ENCODE results near the gene GRIA3.

The GRIA3 gene

DNA sequence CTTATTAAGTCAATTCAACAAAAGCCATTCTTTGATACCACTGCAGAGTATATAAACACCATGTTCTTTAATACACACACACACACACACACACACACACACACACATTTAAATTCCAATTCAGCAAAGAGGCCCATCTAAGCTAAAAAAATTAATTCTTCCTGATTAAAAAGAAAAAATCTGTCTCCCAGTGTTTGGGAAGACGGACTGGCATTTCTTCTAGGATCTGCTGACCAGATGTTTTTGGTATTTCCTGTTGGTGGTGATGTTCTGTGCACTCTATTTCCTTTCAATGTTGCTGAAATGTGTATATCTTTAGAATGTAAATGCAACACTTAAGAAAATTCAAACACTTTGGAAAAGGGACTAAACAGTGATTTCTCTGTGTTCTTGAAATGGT is 304.9 kb downstream of the GRIA3 start:
- in situ Hi-C loops (cut with MboI; ENCODE audit: low pct_unique_long_range_greater_than_20kb, low sequenced_read_pairs, unreplicated experiment), result no loop called here
- TF ChIP-seq CTCF (IDR thresholded peaks at IDR 0.05; ENCODE audit: extremely low read depth, insufficient read depth, missing control alignments), result no peak
- no peak for DNase-seq (ENCODE audit: low spot score)

DNA sequence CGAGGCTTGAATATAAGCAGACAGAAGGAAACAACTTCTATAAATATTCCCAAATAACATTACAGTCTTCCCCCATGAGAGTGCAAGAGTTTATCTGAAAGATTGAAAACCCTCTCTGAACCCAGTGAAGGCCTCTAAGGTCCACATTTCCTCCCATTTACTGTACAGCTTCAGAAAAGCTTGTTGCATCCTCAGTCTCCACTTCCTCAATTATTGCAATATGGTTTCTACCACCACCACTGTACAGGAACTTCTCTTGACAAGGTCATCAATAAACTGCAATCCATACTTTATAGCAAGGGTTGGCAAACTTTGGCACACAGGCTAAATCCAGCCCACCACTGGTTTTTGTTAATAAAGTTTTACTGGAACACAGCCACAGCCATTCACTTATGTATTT is 309.8 kb downstream of the GRIA3 start:
- in situ Hi-C loops (cut with MboI; ENCODE audit: low pct_unique_long_range_greater_than_20kb, low sequenced_read_pairs, unreplicated experiment), result no loop called here
- no peak for DNase-seq (ENCODE audit: low spot score)
- TF ChIP-seq CTCF (IDR thresholded peaks at IDR 0.05; ENCODE audit: extremely low read depth, insufficient read depth, missing control alignments), result no peak

- no peak for TF ChIP-seq CTCF (IDR thresholded peaks at IDR 0.05; ENCODE audit: extremely low read depth, insufficient read depth, missing control alignments)
- in situ Hi-C loops (cut with MboI; ENCODE audit: low pct_unique_long_range_greater_than_20kb, low sequenced_read_pairs, unreplicated experiment), result no loop called here
- no peak for DNase-seq (ENCODE audit: low spot score)
Measured at GRCh38 chrX:123499787-123500186, 315.7 kb downstream of the GRIA3 start.

DNA sequence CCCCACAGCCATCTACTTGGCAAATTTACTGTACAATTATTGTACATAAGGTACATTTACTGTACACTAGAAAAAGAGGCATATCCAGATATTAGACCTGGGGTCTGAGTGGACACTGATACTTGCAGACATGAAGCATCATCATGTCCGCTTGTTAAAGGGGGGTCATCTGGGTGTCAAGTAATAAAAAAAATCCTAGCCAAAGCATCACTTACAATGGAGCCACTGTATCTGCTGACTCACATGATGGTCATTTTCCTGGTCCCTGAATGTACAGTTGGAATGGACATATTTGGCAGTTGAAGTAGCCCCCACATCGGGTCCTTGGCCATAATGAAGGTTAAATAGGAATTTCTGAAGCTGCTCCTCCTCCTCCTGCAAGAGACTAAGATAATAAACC is 320.0 kb downstream of the GRIA3 start:
- in situ Hi-C loops (cut with MboI; ENCODE audit: low pct_unique_long_range_greater_than_20kb, low sequenced_read_pairs, unreplicated experiment), result no loop called here
- no peak for TF ChIP-seq CTCF (IDR thresholded peaks at IDR 0.05; ENCODE audit: extremely low read depth, insufficient read depth, missing control alignments)
- DNase-seq (ENCODE audit: low spot score), result no peak

DNA sequence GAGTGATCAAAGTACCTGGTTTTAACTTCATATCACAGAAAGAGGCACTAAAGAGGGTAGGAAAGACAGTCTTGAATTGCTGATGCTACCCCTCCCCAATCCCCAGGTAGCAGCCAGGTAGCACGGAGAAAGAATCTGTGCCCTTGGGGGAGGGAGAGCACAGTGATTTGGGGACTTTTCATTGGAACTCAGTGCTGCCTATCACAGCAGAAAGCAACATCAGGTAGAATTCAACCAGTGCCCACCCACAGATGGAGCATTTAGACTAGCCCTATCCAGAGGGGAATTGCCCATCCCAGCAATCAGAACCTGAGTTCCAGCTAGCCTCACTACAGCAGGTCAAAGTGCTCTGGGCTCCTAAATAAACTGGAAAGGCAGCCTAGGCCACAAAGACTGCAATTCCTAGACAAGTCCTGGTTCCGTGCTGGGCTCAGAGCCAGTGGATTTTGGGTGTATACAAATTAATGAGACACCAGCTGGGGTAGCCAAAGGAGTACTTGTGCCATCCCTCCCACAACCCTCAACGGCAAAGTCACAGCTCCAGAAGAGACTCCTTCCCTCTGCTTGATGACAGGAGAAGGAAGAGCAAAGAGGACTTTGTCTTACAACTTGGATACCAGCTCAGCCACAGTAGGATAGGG is 320.7 kb downstream of the GRIA3 start:
- TF ChIP-seq CTCF (IDR thresholded peaks at IDR 0.05; ENCODE audit: extremely low read depth, insufficient read depth, missing control alignments), result no peak
- in situ Hi-C loops (cut with MboI; ENCODE audit: low pct_unique_long_range_greater_than_20kb, low sequenced_read_pairs, unreplicated experiment), result no loop called here
- no peak for DNase-seq (ENCODE audit: low spot score)

GRCh38 chrX:123513585-123514278 is 329.7 kb downstream of the GRIA3 start:
- in situ Hi-C loops (cut with MboI; ENCODE audit: low pct_unique_long_range_greater_than_20kb, low sequenced_read_pairs, unreplicated experiment), result no loop called here
- no peak for DNase-seq (ENCODE audit: low spot score)
- TF ChIP-seq CTCF (IDR thresholded peaks at IDR 0.05; ENCODE audit: extremely low read depth, insufficient read depth, missing control alignments), result no peak

Measured in GM13977 (cell line).